Chondrocyte (in vitro differentiated cells): ENCODE measurements around the gene KLHL25. TPM values are rescaled to one million over a fixed set of nuclear protein-coding genes. Genes with fewer than 3 reads are reported as not detected.
A peak's percentile ranks its signal among the peaks of the same experiment; 100 is the strongest.

Experiments
- DNase-seq: peaks from one replicate; pipeline ENCODE4 v3.0.0; 2021; ENCODE audit warnings: mixed read lengths, low spot score
- H3K27ac Mint-ChIP-seq: one replicate; pipeline ENCODE4 v1.8.0; 2021; ENCODE audit warnings: mild to moderate bottlenecking, moderate library complexity, mixed read lengths; ENCODE audit not compliant: unreplicated experiment
- H3K27me3 Mint-ChIP-seq: 2 replicates; pipeline ENCODE4 v1.8.0; 2021; ENCODE audit warnings: low read depth, mixed read lengths
- H3K36me3 Mint-ChIP-seq: 2 replicates; pipeline ENCODE4 v1.8.0; 2021; ENCODE audit warnings: low read depth, mixed read lengths
- H3K4me1 Mint-ChIP-seq: 2 replicates; pipeline ENCODE4 v1.8.0; 2021; ENCODE audit warnings: low read depth, mild to moderate bottlenecking, mixed read lengths
- H3K4me3 Mint-ChIP-seq: one replicate; pipeline ENCODE4 v1.8.0; 2021; ENCODE audit warnings: mild to moderate bottlenecking, moderate library complexity, mixed read lengths; ENCODE audit not compliant: unreplicated experiment
- H3K9me3 Mint-ChIP-seq: 2 replicates; pipeline ENCODE4 v1.8.0; 2021; ENCODE audit warnings: low read depth, mixed read lengths
- total RNA-seq: library from RNA; stranded (reverse); gene quantifications from 3 replicates; pipeline ENCODE4 v1.2.1, GENCODE V29; 2021
- TF ChIP-seq, protein P1 (sequence below): fragments of 200-600 bp; sonication (generic); IDR thresholded peaks from 2 replicates; pipeline ENCODE4 v1.5.0; 2021; ENCODE audit warnings: antibody characterized with exemption, mild to moderate bottlenecking, moderate library complexity

The KLHL25 gene
- total RNA-seq, 1 donor from 2014 or later = 3.4 TPM

DNA sequence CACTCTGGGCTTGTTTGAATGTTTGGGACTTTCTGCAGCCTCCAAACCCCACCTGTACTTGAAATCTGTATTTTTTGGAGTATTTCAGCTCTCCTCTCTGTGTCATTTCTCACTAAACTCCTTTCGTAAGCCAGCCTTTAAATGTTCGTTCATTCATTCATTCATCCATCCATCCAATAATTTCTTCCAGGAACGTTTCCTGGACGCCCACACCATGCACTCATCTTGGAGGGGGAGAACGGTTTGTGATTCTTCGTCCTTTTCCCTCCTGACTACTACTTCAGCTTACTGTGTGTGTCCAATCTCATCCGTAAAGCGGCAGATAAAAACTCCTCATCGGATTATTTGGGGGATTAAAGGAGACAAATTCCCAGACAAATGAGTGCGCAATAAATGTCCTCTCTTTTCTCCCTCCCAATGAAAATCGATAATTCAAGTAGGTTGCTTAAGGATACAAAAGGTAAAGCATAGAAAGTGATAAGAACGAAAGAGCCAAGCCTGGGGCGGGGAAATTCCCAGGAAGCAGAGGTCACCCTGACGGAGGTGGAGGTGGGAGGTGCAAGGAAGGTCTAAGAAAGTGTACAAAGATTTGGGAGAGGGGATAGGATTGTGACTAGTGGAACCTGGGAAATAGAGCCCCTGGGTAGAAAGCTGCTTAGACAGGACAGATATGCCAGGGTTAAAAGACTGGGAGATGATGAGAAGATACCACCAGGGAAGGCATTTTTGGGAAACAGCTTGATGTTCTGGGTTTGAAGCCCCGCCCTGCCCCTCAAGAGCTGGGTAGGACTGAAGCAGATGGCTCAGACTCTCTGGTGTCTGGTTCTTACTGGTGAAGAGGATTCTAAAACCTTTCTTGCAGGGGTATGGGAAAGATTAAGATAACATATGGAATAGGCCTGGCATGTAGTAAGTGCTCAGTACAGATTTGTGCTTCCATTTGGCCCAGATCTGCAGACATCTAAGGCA is 896 bp upstream of the KLHL25 start:
- Mint-ChIP-seq H3K9me3 (no peaks in the 10 kb centered on the region), H3K27ac (no peak overlapping the region), H3K36me3 (no peaks in the 10 kb centered on the region), H3K4me1 (peaks cover 25% of the 10 kb centered on the region), H3K4me3 (peak overlapping the region; percentile 83), H3K27me3 (no peaks in the 10 kb centered on the region)
- TF ChIP-seq, protein P1, sequence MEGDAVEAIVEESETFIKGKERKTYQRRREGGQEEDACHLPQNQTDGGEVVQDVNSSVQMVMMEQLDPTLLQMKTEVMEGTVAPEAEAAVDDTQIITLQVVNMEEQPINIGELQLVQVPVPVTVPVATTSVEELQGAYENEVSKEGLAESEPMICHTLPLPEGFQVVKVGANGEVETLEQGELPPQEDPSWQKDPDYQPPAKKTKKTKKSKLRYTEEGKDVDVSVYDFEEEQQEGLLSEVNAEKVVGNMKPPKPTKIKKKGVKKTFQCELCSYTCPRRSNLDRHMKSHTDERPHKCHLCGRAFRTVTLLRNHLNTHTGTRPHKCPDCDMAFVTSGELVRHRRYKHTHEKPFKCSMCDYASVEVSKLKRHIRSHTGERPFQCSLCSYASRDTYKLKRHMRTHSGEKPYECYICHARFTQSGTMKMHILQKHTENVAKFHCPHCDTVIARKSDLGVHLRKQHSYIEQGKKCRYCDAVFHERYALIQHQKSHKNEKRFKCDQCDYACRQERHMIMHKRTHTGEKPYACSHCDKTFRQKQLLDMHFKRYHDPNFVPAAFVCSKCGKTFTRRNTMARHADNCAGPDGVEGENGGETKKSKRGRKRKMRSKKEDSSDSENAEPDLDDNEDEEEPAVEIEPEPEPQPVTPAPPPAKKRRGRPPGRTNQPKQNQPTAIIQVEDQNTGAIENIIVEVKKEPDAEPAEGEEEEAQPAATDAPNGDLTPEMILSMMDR = no peak
- no peak for DNase-seq

DNA sequence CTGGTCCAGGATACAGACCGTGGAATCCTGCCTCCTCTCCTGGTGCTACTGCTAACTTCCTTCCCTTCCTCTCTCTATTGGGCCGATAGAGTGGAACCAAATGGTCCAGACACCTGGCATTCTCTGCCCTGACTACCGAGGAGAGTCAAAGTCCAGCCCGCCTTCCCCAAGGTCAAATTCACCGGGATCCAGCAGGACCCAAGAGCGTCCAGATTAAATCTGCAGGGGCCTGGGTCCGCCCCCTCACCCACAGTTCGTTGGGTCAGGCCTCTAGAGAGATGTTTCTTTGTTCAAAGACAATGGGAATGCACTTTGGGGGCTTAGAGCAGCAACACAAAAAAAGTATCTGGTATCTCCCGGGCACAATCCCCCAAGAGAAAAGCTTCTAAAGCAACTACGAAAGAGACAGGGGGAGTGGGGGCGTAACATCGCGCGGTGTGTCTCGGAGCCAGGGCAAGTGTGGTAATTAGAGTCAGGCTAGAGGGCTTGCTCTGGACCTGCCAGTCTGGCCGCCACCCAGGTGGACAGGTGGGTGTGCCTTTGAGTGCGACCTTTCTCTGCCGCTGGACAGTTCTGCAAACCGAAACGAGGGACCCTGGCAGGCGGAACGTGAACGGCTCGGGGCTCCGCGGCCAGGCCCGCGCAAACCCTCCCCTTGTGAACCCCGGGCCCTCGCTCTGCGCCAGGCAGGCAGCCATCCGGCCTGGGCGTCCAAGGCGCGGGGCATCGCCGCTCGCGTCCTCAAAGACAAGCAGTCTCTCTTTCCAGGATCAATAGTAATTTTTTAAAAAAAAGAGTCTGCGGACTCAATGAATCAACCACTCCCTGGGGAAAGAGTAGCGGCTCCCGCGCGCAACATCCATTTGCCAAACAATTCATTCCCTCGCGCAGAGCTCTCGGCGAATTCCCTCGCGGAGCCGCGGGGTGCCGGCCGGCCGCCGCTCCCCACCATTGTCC is 806 bp downstream of the KLHL25 start:
- peak overlapping the region; percentile 47 for H3K27ac Mint-ChIP-seq
- peak overlapping the region; percentile 79 for H3K4me3 Mint-ChIP-seq
- no peaks in the 10 kb centered on the region for H3K27me3 Mint-ChIP-seq
- no peaks in the 10 kb centered on the region for H3K36me3 Mint-ChIP-seq
- no peaks in the 10 kb centered on the region for H3K9me3 Mint-ChIP-seq
- DNase-seq = peak; percentile 63
- H3K4me1 Mint-ChIP-seq = peaks cover 20% of the 10 kb centered on the region
- TF ChIP-seq, protein P1 = no peak

DNA sequence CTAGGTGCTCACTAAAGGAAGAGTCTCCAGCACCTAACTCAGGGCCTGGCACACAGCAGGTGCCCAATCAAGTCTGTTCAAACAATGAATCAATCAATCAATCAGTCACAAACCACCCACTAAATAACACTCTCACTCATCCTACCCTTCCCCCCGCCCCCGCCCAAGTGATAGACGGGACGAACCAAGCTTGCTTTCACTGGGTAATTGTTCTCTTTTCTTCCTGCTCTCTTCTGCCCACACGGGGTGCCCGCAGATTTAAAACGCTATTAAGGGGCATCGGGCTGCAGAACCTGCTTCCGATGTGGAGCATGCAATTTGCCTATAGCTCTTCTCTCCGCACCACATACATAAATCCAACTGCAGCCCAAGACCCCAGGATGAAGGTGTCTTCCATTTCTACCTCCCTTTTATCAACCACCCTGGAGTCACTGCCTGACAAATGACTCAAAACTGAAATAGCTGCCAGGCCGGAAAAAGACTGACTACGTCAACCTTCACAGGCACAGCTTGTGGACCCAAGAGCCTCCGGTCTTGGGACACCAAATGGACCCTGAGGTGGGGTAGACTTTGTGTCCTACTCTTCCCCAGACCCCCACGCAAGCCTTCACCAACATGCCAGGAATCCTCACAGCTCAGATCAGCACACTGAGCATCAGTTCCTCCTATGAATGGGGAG is 1.7 kb downstream of the KLHL25 start:
- peak overlapping the region; percentile 79 for H3K4me3 Mint-ChIP-seq
- no peak for DNase-seq
- TF ChIP-seq, protein P1 = no peak
- H3K4me1 Mint-ChIP-seq = peaks cover 24% of the 10 kb centered on the region
- H3K27ac Mint-ChIP-seq = peak overlapping the region; percentile 47
- H3K9me3 Mint-ChIP-seq = no peaks in the 10 kb centered on the region
- H3K36me3 Mint-ChIP-seq = no peaks in the 10 kb centered on the region
- H3K27me3 Mint-ChIP-seq = no peaks in the 10 kb centered on the region

DNA sequence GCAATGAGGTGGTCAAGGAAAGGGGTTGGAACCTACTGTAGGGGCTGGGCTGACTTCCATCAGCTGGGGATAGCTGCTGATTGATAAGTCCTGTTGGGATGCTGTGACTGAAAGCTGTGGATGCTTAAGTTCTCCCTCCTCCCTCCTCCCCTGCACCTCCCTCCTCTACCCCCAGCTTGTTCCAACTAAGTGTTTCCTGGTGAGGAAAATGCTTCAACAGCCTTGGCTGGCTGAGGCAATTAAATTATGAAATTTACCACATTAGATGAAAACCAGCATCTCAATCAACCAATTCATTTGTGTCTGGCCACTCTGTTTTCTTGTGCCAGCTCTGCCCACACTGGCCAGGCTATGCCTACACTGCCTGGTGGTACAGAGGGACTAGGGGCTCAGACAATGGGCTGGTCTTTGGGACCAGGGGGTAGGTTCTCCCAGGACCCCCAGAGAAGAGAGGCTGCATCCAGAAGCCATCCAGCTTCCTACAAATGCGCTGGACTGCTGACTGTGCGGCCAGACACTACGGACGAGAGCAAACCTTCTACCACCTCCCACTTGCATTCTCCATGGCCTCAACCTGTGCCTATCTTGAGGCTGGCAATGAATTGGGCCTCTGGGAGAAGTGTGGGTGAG is 2.5 kb downstream of the KLHL25 start:
- no peaks in the 10 kb centered on the region for H3K36me3 Mint-ChIP-seq
- DNase-seq = no peak
- no peak overlapping the region for H3K27ac Mint-ChIP-seq
- H3K27me3 Mint-ChIP-seq = no peaks in the 10 kb centered on the region
- H3K4me3 Mint-ChIP-seq = no peak overlapping the region
- TF ChIP-seq, protein P1 = no peak
- H3K4me1 Mint-ChIP-seq = peaks cover 24% of the 10 kb centered on the region
- H3K9me3 Mint-ChIP-seq = no peaks in the 10 kb centered on the region
